HG02798 (cell line): ENCODE data around the gene SMG6.

Experiments used
- ATAC-seq: cut with Tn5 transposase; IDR thresholded peaks from one replicate; pipeline ENCODE4 v1.9.1; 2021; ENCODE audit warnings: mild to moderate bottlenecking; ENCODE audit not compliant: unreplicated experiment, poor library complexity

The SMG6 gene

GRCh38 chr17:2237950-2238349, 65.6 kb downstream of the SMG6 start:
- no peak for ATAC-seq

- ATAC-seq: no peak
These were observed 66.1 kb downstream of the SMG6 start for GRCh38 chr17:2237521-2237921.

- ATAC-seq: no peak
These were observed 67.7 kb downstream of the SMG6 start for GRCh38 chr17:2235792-2236366.

- ATAC-seq: no peak
These were observed 68.3 kb downstream of the SMG6 start for GRCh38 chr17:2235265-2235664.

GRCh38 chr17:2233441-2233947, 70.1 kb downstream of the SMG6 start:
- no peak for ATAC-seq

- ATAC-seq: no peak
These were observed 71.3 kb downstream of the SMG6 start for GRCh38 chr17:2232244-2232638.

- no peak for ATAC-seq
These were observed 72.7 kb downstream of the SMG6 start for GRCh38 chr17:2230877-2231276.

- ATAC-seq: no peak
These were observed 76.4 kb downstream of the SMG6 start for GRCh38 chr17:2227025-2227699.

GRCh38 chr17:2223617-2223927, 80.0 kb downstream of the SMG6 start:
- no peak for ATAC-seq

- peak; percentile 80 for ATAC-seq
These were observed 80.5 kb downstream of the SMG6 start for GRCh38 chr17:2222901-2223616.

- ATAC-seq: no peak
These were observed 81.3 kb downstream of the SMG6 start for GRCh38 chr17:2222301-2222700.

- ATAC-seq: no peak
These were observed 85.2 kb downstream of the SMG6 start for GRCh38 chr17:2218426-2218825.

- peak; percentile 90 for ATAC-seq
These were observed 87.8 kb downstream of the SMG6 start for GRCh38 chr17:2215616-2216364.

- no peak for ATAC-seq
These were observed 88.5 kb downstream of the SMG6 start for GRCh38 chr17:2214929-2215615.

GRCh38 chr17:2214047-2214928, 89.3 kb downstream of the SMG6 start:
- ATAC-seq: no peak

- ATAC-seq: no peak
These were observed 90.2 kb downstream of the SMG6 start for GRCh38 chr17:2213291-2213960.

- ATAC-seq: no peak
These were observed 91.1 kb downstream of the SMG6 start for GRCh38 chr17:2212400-2212981.

- no peak for ATAC-seq
These were observed 91.8 kb downstream of the SMG6 start for GRCh38 chr17:2211661-2212399.
